Parathyroid adenoma (tissue), 2 donors: ENCODE measurements around the gene PACRG.

Experiments used
- H2AFZ ChIP-seq: fragments of 300-600 bp; sonication (generic); one replicate; pipeline ENCODE4 v1.7.0; 2017; ENCODE audit warnings: antibody characterized with exemption, mild to moderate bottlenecking
- H3K27ac ChIP-seq: fragments of 300-600 bp; sonication (generic); one replicate; pipeline ENCODE4 v1.7.0; 2017
- H3K27me3 ChIP-seq: fragments of 300-600 bp; sonication (generic); one replicate; pipeline ENCODE4 v1.7.0; 2017; ENCODE audit warnings: low read length; ENCODE audit not compliant: control insufficient read depth, insufficient read depth
- H3K36me3 ChIP-seq: fragments of 300-600 bp; sonication (generic); one replicate; pipeline ENCODE4 v1.7.0; 2017; ENCODE audit warnings: low read length; ENCODE audit not compliant: control insufficient read depth, insufficient read depth
- H3K4me1 ChIP-seq: fragments of 300-600 bp; sonication (generic); one replicate; pipeline ENCODE4 v1.7.0; 2017; ENCODE audit warnings: control low read depth
- H3K4me2 ChIP-seq: fragments of 300-600 bp; sonication (generic); one replicate; pipeline ENCODE4 v1.7.0; 2017; ENCODE audit warnings: low read length
- H3K4me3 ChIP-seq: fragments of 300-600 bp; sonication (generic); one replicate; pipeline ENCODE4 v1.7.0; 2017; ENCODE audit warnings: low read depth, low read length
- H3K79me2 ChIP-seq: fragments of 300-600 bp; sonication (generic); one replicate; pipeline ENCODE4 v1.7.0; 2017; ENCODE audit warnings: control low read depth
- H3K9ac ChIP-seq: fragments of 300-600 bp; sonication (generic); one replicate; pipeline ENCODE4 v1.7.0; 2017; ENCODE audit warnings: mild to moderate bottlenecking
- H3K9me3 ChIP-seq: fragments of 300-600 bp; sonication (generic); one replicate; pipeline ENCODE4 v1.7.0; 2017; ENCODE audit warnings: low read length; ENCODE audit not compliant: control insufficient read depth
- TF ChIP-seq, protein P1 (sequence below): fragments of 300-600 bp; sonication (generic); IDR thresholded peaks from one replicate; pipeline ENCODE4 v1.7.0; 2017; ENCODE audit warnings: antibody characterized with exemption, mild to moderate bottlenecking
- donor health status: primary hyperparathyroidism.

Gene PACRG

GRCh38 chr6:162688751-162689345 is 38.9 kb upstream of the PACRG start:
- Histone ChIP-seq H3K36me3 (no peaks in the 10 kb centered on the region), H3K9me3 (no peaks in the 10 kb centered on the region), H3K4me2 (no peak overlapping the region), H3K9ac (no peak overlapping the region), H3K4me3 (no peak overlapping the region), H3K27ac (no peak overlapping the region), H3K27me3 (no peaks in the 10 kb centered on the region), H3K4me1 (no peaks in the 10 kb centered on the region), H2AFZ (no peak overlapping the region), H3K79me2 (no peaks in the 10 kb centered on the region)
- TF ChIP-seq, protein P1, sequence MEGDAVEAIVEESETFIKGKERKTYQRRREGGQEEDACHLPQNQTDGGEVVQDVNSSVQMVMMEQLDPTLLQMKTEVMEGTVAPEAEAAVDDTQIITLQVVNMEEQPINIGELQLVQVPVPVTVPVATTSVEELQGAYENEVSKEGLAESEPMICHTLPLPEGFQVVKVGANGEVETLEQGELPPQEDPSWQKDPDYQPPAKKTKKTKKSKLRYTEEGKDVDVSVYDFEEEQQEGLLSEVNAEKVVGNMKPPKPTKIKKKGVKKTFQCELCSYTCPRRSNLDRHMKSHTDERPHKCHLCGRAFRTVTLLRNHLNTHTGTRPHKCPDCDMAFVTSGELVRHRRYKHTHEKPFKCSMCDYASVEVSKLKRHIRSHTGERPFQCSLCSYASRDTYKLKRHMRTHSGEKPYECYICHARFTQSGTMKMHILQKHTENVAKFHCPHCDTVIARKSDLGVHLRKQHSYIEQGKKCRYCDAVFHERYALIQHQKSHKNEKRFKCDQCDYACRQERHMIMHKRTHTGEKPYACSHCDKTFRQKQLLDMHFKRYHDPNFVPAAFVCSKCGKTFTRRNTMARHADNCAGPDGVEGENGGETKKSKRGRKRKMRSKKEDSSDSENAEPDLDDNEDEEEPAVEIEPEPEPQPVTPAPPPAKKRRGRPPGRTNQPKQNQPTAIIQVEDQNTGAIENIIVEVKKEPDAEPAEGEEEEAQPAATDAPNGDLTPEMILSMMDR, result no peak

- Histone ChIP-seq H3K9ac (no peak overlapping the region), H3K27me3 (no peaks in the 10 kb centered on the region), H3K36me3 (no peaks in the 10 kb centered on the region), H3K4me2 (no peak overlapping the region), H3K4me1 (no peaks in the 10 kb centered on the region), H3K79me2 (no peaks in the 10 kb centered on the region), H2AFZ (no peak overlapping the region), H3K9me3 (no peaks in the 10 kb centered on the region), H3K4me3 (no peak overlapping the region), H3K27ac (no peak overlapping the region)
- TF ChIP-seq, protein P1, result no peak
Measured at GRCh38 chr6:162690158-162690557, 37.6 kb upstream of the PACRG start.

DNA sequence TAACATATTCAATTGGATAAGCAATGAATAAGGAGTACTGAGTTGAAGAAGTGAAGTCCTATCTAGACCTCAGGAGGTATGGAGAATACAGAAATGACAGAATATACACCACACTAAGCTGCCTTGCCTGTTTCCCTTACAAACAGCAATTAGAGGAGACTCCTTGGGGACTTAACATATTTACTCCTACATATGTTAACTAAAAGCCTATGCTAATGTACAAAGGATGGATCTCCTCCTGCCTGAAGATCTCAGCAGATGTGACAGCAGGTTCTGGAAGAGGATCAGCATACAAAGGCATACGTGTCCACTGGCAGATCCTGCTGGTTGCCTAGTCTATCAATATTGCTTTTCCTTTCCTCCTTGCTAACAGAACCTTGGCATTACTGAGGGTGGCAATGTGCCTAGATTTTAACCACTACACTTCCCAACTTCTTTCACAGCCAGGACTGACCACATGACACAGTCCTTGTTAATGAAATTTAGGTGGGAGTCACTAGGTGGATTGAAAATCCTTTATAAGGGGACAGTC is 29.8 kb upstream of the PACRG start:
- Histone ChIP-seq H3K27ac (no peak overlapping the region), H3K36me3 (no peaks in the 10 kb centered on the region), H3K4me2 (no peak overlapping the region), H3K4me3 (no peak overlapping the region), H3K79me2 (no peaks in the 10 kb centered on the region), H3K9me3 (no peaks in the 10 kb centered on the region), H3K27me3 (no peaks in the 10 kb centered on the region), H2AFZ (no peak overlapping the region), H3K9ac (no peak overlapping the region), H3K4me1 (peaks cover 2% of the 10 kb centered on the region)
- TF ChIP-seq, protein P1, result no peak

DNA sequence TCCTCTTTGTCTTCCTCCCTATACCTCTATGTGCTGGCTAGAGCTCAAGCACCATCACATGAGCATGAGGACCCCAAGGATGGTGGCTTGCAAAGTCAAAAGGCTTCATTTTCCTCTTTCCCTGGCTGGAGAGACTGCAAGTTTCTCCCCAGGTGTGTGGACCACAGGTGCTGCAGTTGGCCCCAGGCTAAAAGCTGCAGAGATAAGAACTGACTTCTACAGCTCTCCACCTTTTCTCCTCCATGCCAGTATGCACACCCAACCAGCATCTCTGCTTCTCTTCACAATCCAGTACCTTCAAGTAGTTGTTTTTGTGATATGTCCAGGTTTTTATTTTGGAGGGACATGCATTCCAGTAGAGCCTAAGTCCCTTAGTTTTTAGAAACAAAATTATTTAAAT is 29.3 kb upstream of the PACRG start:
- no peaks in the 10 kb centered on the region for H3K36me3 ChIP-seq
- no peaks in the 10 kb centered on the region for H3K79me2 ChIP-seq
- no peak overlapping the region for H3K4me3 ChIP-seq
- H3K9me3 ChIP-seq, result no peaks in the 10 kb centered on the region
- H3K9ac ChIP-seq, result no peak overlapping the region
- H3K4me1 ChIP-seq, result peaks cover 2% of the 10 kb centered on the region
- H3K4me2 ChIP-seq, result no peak overlapping the region
- TF ChIP-seq, protein P1, result no peak
- no peak overlapping the region for H2AFZ ChIP-seq
- H3K27me3 ChIP-seq, result no peaks in the 10 kb centered on the region
- H3K27ac ChIP-seq, result no peak overlapping the region

GRCh38 chr6:162699961-162700360 is 27.8 kb upstream of the PACRG start:
- Histone ChIP-seq H3K9me3 (no peaks in the 10 kb centered on the region), H2AFZ (no peak overlapping the region), H3K27ac (no peak overlapping the region), H3K4me1 (peaks cover 2% of the 10 kb centered on the region), H3K36me3 (no peaks in the 10 kb centered on the region), H3K27me3 (no peaks in the 10 kb centered on the region), H3K4me3 (no peak overlapping the region), H3K4me2 (no peak overlapping the region), H3K79me2 (no peaks in the 10 kb centered on the region), H3K9ac (no peak overlapping the region)
- TF ChIP-seq, protein P1, result no peak
